ENCODE data around the gene DNAH17. TPM values are rescaled to one million over a fixed set of nuclear protein-coding genes. Genes with fewer than 3 reads are reported as not detected.

Gene DNAH17
- total and polyA plus RNA-seq, 2 of the 8 experiments (the other 6 are each of a cell fraction or from before 2014, with no cell fraction given), result 0.14 to 0.67 TPM

GRCh38 chr17:78621720-78622490, 44.7 kb upstream of the DNAH17 start:
- DNase-seq (ENCODE audit: low read depth in 1 of 2, low spot score in 2 of 2) (no peak), FAIRE-seq (no peak)
- WGBS, 2 experiments (ENCODE audit: extremely low coverage in 1 of 2, insufficient coverage in 1 of 2, insufficient read length in 1 of 2, insufficient replicate concordance in 2 of 2, low coverage in 1 of 2, low lambda C conversion rate in 2 of 2, missing lambda C conversion rate in 1 of 2), result 94% methylated on average over 26 of the region's 26 CpGs; no CpG with 5 or more reads in 1 of the 2 experiments

More at GRCh38 chr17:78621720-78622490, 44.7 kb upstream of the DNAH17 start:
- H3K4me2 ChIP-seq (ENCODE audit: insufficient read depth in 1 of 2, low read depth in 2 of 2, low read length in 2 of 2), result no peak overlapping the region
- H2BK15ac ChIP-seq (ENCODE audit: low read length), result no peak overlapping the region
- no peak overlapping the region for H4K91ac ChIP-seq (replicated peaks; ENCODE audit: insufficient read length, low read length)
- H3K27ac ChIP-seq (ENCODE audit: low read depth, low read length), result no peak overlapping the region
- H3K79me1 ChIP-seq (ENCODE audit: low read depth, low read length), result no peaks in the 10 kb centered on the region
- no peaks in the 10 kb centered on the region for H3K36me3 ChIP-seq (ENCODE audit: control insufficient read depth in 2 of 4, insufficient read depth in 4 of 4, low read length in 3 of 4)
- no peaks in the 10 kb centered on the region for H3K23me2 ChIP-seq (ENCODE audit: low read depth, low read length)
- H3K56ac ChIP-seq (replicated peaks; ENCODE audit: insufficient read length, low read depth, low read length), result no peak overlapping the region
- no peak overlapping the region for H2BK120ac ChIP-seq (replicated peaks; ENCODE audit: low read depth, low read length)
- H3K4me3 ChIP-seq (ENCODE audit: extremely low read depth in 1 of 4, insufficient read depth in 2 of 4, low read depth in 3 of 4, low read length in 4 of 4), result no peak overlapping the region
- H3K4me1 ChIP-seq (replicated peaks in 1 of 4; ENCODE audit: control insufficient read depth in 3 of 4, insufficient read depth in 4 of 4, low read length in 3 of 4), result no peaks in the 10 kb centered on the region; a peak in 1 of 7 replicates
- no peak overlapping the region for H2BK12ac ChIP-seq (ENCODE audit: low read depth, low read length)
- no peak overlapping the region for H3K23ac ChIP-seq (ENCODE audit: insufficient read length)
- CTCF ChIA-PET (ENCODE audit: partially characterized antibody), result interaction anchor here (0.6 kb wide), 1 partner anchor 240 kb away, joined by 4 read pairs; no protein-coding TSS in a partner anchor
- H2AK5ac ChIP-seq (ENCODE audit: low read depth, low read length), result no peak overlapping the region
- no peaks in the 10 kb centered on the region for H3K79me2 ChIP-seq (ENCODE audit: control insufficient read depth in 1 of 2, insufficient read depth in 2 of 2, low read length in 2 of 2)
- H4K8ac ChIP-seq (ENCODE audit: extremely low read depth, insufficient read depth, low read length), result no peak overlapping the region
- H3K18ac ChIP-seq (ENCODE audit: extremely low read depth, low read length), result no peak overlapping the region
- H3K9me3 ChIP-seq (ENCODE audit: insufficient read depth in 2 of 2, low read depth in 1 of 2, low read length in 1 of 2), result no peaks in the 10 kb centered on the region
- H3K4ac ChIP-seq (replicated peaks; ENCODE audit: insufficient read length, low read depth, low read length), result no peak overlapping the region
- H3K27me3 ChIP-seq (replicated peaks in 1 of 4; ENCODE audit: control insufficient read depth in 3 of 4, extremely low read depth in 1 of 4, insufficient read depth in 3 of 4, low read length in 3 of 4), result no peaks in the 10 kb centered on the region; a peak in 1 of 7 replicates
- no peak overlapping the region for H2BK20ac ChIP-seq (ENCODE audit: low read length)
- TF ChIP-seq RBBP5 (IDR thresholded peaks at IDR 0.05; ENCODE audit: borderline replicate concordance, low read depth, low read length) (no peak), RFX5 (IDR thresholded peaks at IDR 0.05; ENCODE audit: borderline replicate concordance, low read depth, low read length) (no peak), CREB1 (IDR thresholded peaks at IDR 0.05) (no peak), EGR1 (IDR thresholded peaks at IDR 0.05; ENCODE audit: borderline replicate concordance, low read depth, low read length) (no peak)
- no peak overlapping the region for H2BK5ac ChIP-seq (ENCODE audit: low read depth, low read length)
- POLR2A ChIA-PET (ENCODE audit: partially characterized antibody), result no interaction called here
- H4K5ac ChIP-seq (ENCODE audit: insufficient read length, low read depth, low read length), result no peak overlapping the region
- H2AFZ ChIP-seq (ENCODE audit: low read length), result no peak overlapping the region
- H4K20me1 ChIP-seq (replicated peaks in 1 of 2; ENCODE audit: control insufficient read depth in 1 of 2, insufficient read depth in 2 of 2, low read length in 2 of 2), result no peaks in the 10 kb centered on the region
- no peak overlapping the region for H3K14ac ChIP-seq (ENCODE audit: insufficient read length)
- H3K9ac ChIP-seq (replicated peaks in 1 of 4; ENCODE audit: extremely low read depth in 1 of 4, low read depth in 3 of 4, low read length in 3 of 4), result no peak overlapping the region
